A549 (cell line): ENCODE measurements around the gene RRAS2. TPM values are rescaled to one million over a fixed set of nuclear protein-coding genes. Genes with fewer than 3 reads are reported as not detected.

Experiments used
- ATAC-seq, 2 experiments: fragments of 200-7000 bp in 1 of 2; fragments of >200 bp in 1 of 2; cut with Nextera tagmentation in 1 of 2; cut with Tn5 transposase in 1 of 2; 3 replicates each; pipeline versions ENCODE4 v1.8.0 to v1.9.1; 2018 to 2020; ENCODE audit warnings: mild to moderate bottlenecking in 1 of 2, moderate library complexity in 1 of 2
- CTCF ChIA-PET: fragments of 300-600 bp; sonication (Branson Sonifier 250); formaldehyde crosslinking; extraction: SDS; loops from one replicate; lab custom pipeline; 2021; ENCODE audit warnings: antibody characterized with exemption, inconsistent platforms; lab: Yijun Ruan, JAX
- POLR2A ChIA-PET: fragments of 350-600 bp; formaldehyde crosslinking; extraction: SDS; loops from one replicate; lab custom pipeline; 2021; ENCODE audit warnings: antibody characterized with exemption, inconsistent platforms; lab: Yijun Ruan, JAX
- DNase-seq, 2 experiments: peaks; one replicate each; pipeline versions ENCODE4 v3.0.0 to v3.0.0-alpha.2; 2011 to 2016; ENCODE audit warnings: low read depth in 1 of 2, low spot score in 1 of 2
- FAIRE-seq: peaks from 2 replicates; lab custom pipeline; 2011; peaks lifted over from hg19 to GRCh38; lab: Jason Lieb, UNC
- H3K27ac ChIP-seq, 2 experiments: fragments of >200 bp; sonication (Bioruptor Twin); formaldehyde crosslinking; 3 replicates each; pipeline ENCODE4 v1.5.1; 2016 to 2017
- H3K4me1 ChIP-seq: fragments of >200 bp; sonication (Bioruptor Twin); formaldehyde crosslinking; 3 replicates; pipeline ENCODE4 v1.6.1; 2016
- H3K4me2 ChIP-seq: fragments of >200 bp; sonication (Bioruptor Twin); formaldehyde crosslinking; 3 replicates; pipeline ENCODE4 v1.6.1; 2016
- H3K4me3 ChIP-seq: fragments of >200 bp; sonication (Bioruptor Twin); formaldehyde crosslinking; 3 replicates; pipeline ENCODE4 v1.5.1; 2016
- H3K9me3 ChIP-seq: fragments of >200 bp; sonication (Bioruptor Twin); formaldehyde crosslinking; 3 replicates; pipeline ENCODE4 v1.6.1; 2016
- BHLHE40 ChIP-seq: IDR thresholded peaks from 2 replicates; pipeline ENCODE4 v1.6.1; 2012; ENCODE audit warnings: low read depth, low read length, inconsistent platforms
- CBX8 ChIP-seq: fragments of 200-600 bp; sonication (generic); IDR thresholded peaks from 2 replicates; pipeline ENCODE4 v1.6.1; 2016
- CEBPB ChIP-seq, 2 experiments: fragments of >200 bp in 1 of 2; sonication (Bioruptor Twin) in 1 of 2; formaldehyde crosslinking in 1 of 2; IDR thresholded peaks; 2 replicates each; pipeline ENCODE4 v1.6.1; 2012 to 2016
- CHD4 ChIP-seq: fragments of 200-600 bp; sonication (generic); IDR thresholded peaks from 2 replicates; pipeline ENCODE4 v1.6.1; 2016; ENCODE audit warnings: antibody characterized with exemption, mild to moderate bottlenecking, borderline replicate concordance
- E2F6 ChIP-seq: IDR thresholded peaks from 2 replicates; pipeline ENCODE4 v1.6.1; 2012; ENCODE audit warnings: low read depth, borderline replicate concordance
- EHF ChIP-seq: fragments of 250-450 bp; sonication (Bioruptor Pico); IDR thresholded peaks from 2 replicates; pipeline ENCODE4 v1.5.0; 2020; ENCODE audit warnings: mild to moderate bottlenecking
- EHMT2 ChIP-seq: fragments of 200-600 bp; sonication (generic); IDR thresholded peaks from 2 replicates; pipeline ENCODE4 v1.6.1; 2016; ENCODE audit warnings: antibody characterized with exemption, low read depth, mild to moderate bottlenecking, moderate library complexity
- FOSB ChIP-seq: fragments of 250-450 bp; sonication (Bioruptor Pico); IDR thresholded peaks from 2 replicates; pipeline ENCODE4 v1.5.0; 2020; ENCODE audit warnings: mild to moderate bottlenecking, moderate library complexity
- FOSL2 ChIP-seq, 2 experiments: fragments of 450-650 bp in 1 of 2; fragments of >200 bp in 1 of 2; sonication (Bioruptor Twin) in 1 of 2; formaldehyde crosslinking; IDR thresholded peaks; 2 replicates each; pipeline versions ENCODE4 v1.5.0 to v1.6.1; 2016 to 2020; ENCODE audit warnings: mild to moderate bottlenecking in 1 of 2, moderate library complexity in 1 of 2
- FOXS1 ChIP-seq: fragments of 250-450 bp; sonication (Bioruptor Pico); IDR thresholded peaks from 2 replicates; pipeline ENCODE4 v1.5.0; 2020; ENCODE audit warnings: mild to moderate bottlenecking, moderate library complexity
- GATA3 ChIP-seq: IDR thresholded peaks from 2 replicates; pipeline ENCODE4 v1.6.1; 2012; ENCODE audit warnings: borderline replicate concordance
- HDAC2 ChIP-seq: fragments of 200-600 bp; sonication (generic); IDR thresholded peaks from 2 replicates; pipeline ENCODE4 v1.6.1; 2016
- HOXA7 ChIP-seq: fragments of 250-450 bp; sonication (Bioruptor Pico); IDR thresholded peaks from 2 replicates; pipeline ENCODE4 v1.5.0; 2020; ENCODE audit warnings: mild to moderate bottlenecking, moderate library complexity
- HOXB13 ChIP-seq: fragments of 250-450 bp; sonication (Bioruptor Pico); IDR thresholded peaks from 2 replicates; pipeline ENCODE4 v1.5.0; 2020; ENCODE audit warnings: low read depth, mild to moderate bottlenecking, moderate library complexity
- JUN ChIP-seq, 2 experiments: fragments of >200 bp; sonication (Bioruptor Twin); formaldehyde crosslinking; IDR thresholded peaks; 2 replicates in 1 of 2; 3 replicates in 1 of 2; pipeline ENCODE4 v1.6.1; 2016 to 2017
- KDM5A ChIP-seq: fragments of 200-600 bp; sonication (generic); IDR thresholded peaks from 2 replicates; pipeline ENCODE4 v1.6.1; 2016; ENCODE audit warnings: antibody characterized with exemption, mild to moderate bottlenecking
- MAX ChIP-seq: IDR thresholded peaks from 2 replicates; pipeline ENCODE4 v1.6.1; 2012
- MAZ ChIP-seq: fragments of 150-350 bp; IDR thresholded peaks from 2 replicates; pipeline ENCODE4 v1.6.1; 2014; ENCODE audit warnings: antibody characterized with exemption, low read depth, low read length, borderline replicate concordance
- MYC ChIP-seq: IDR thresholded peaks from 2 replicates; pipeline ENCODE4 v1.6.1; 2012; ENCODE audit warnings: mild to moderate bottlenecking, inconsistent platforms, low read length, improper control_type of control experiment, borderline replicate concordance
- NR3C1 ChIP-seq: fragments of >200 bp; sonication (Bioruptor Twin); formaldehyde crosslinking; IDR thresholded peaks from 3 replicates; pipeline ENCODE4 v1.6.1; 2017
- PHF8 ChIP-seq: fragments of 200-600 bp; sonication (generic); IDR thresholded peaks from 2 replicates; pipeline ENCODE4 v1.6.1; 2016; ENCODE audit warnings: low read depth, mild to moderate bottlenecking, antibody characterized with exemption, moderate library complexity, borderline replicate concordance
- RARB ChIP-seq: fragments of 250-450 bp; sonication (Bioruptor Pico); IDR thresholded peaks from 2 replicates; pipeline ENCODE4 v1.8.0; 2021; ENCODE audit warnings: mild to moderate bottlenecking, moderate library complexity
- RCOR1 ChIP-seq: fragments of 150-350 bp; IDR thresholded peaks from 2 replicates; pipeline ENCODE4 v1.6.1; 2014; ENCODE audit warnings: antibody characterized with exemption, low read length, low read depth
- RNF2 ChIP-seq: fragments of 200-600 bp; sonication (generic); IDR thresholded peaks from 2 replicates; pipeline ENCODE4 v1.6.1; 2016; ENCODE audit warnings: low read depth, mild to moderate bottlenecking, antibody characterized with exemption, moderate library complexity, borderline replicate concordance
- SREBF2 ChIP-seq: fragments of 450-650 bp; IDR thresholded peaks from 2 replicates; pipeline ENCODE4 v1.6.1; 2014; ENCODE audit warnings: mild to moderate bottlenecking, moderate library complexity
- TP53 ChIP-seq: fragments of 250-450 bp; sonication (Bioruptor Pico); IDR thresholded peaks from 2 replicates; pipeline ENCODE4 v1.5.0; 2021; ENCODE audit warnings: mild to moderate bottlenecking, moderate library complexity
- polyA plus RNA-seq, 4 experiments: library from polyadenylated mRNA; depleted of rRNA in 3 of 4; stranded (reverse); fragments of >200 nt; fragmentation: RNase III in 1 of 4; extraction: RNeasy Plus Mini Kit Qiagen cat#74134 plus additional on column Dnase treatment in 1 of 4; gene quantifications; 2 replicates in 3 of 4; 3 replicates in 1 of 4; pipeline ENCODE4 v1.2.3, GENCODE V29; 2011 to 2017
- TF ChIP-seq, protein P1 (sequence below): fragments of 250-450 bp; sonication (Bioruptor Pico); IDR thresholded peaks from 2 replicates; pipeline ENCODE4 v1.5.0; 2021; ENCODE audit warnings: mild to moderate bottlenecking, moderate library complexity, borderline replicate concordance
- TF ChIP-seq, protein P2 (sequence below): fragments of 200-600 bp; sonication (generic); IDR thresholded peaks from 2 replicates; pipeline ENCODE4 v1.6.1; 2016; ENCODE audit warnings: antibody characterized with exemption, mild to moderate bottlenecking, moderate library complexity
- TF ChIP-seq, protein P3 (sequence below): fragments of >200 bp; sonication (Bioruptor Twin); formaldehyde crosslinking; IDR thresholded peaks from 3 replicates; pipeline ENCODE4 v1.6.1; 2016
- TF ChIP-seq, protein P4 (sequence below): IDR thresholded peaks from 2 replicates; pipeline ENCODE4 v1.6.1; 2012

The RRAS2 gene
- polyA plus RNA-seq, 2 of the 4 experiments (the other 2 are of a cell fraction), result 37.9 to 48.2 TPM

DNA sequence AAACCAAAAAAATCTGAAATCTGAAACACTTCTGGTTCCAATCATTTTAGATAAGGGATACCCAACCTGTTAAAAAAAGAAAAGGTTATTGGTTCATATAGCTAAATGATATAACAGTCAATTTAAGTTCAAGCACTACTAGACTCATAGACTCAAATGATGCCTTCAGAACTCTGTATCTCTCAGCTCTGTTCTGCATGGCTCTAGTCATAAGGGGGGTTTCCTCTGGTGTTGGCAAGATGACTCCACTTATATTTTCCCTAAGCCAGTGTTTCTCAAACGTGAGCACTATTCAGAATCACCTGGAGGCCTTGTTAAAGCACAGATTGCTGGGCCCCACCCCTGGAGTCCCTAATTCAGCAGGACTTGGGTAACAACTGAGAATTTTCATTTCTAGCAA lies 11.5 kb upstream of the RRAS2 start (continued):
- TF ChIP-seq, protein P1, sequence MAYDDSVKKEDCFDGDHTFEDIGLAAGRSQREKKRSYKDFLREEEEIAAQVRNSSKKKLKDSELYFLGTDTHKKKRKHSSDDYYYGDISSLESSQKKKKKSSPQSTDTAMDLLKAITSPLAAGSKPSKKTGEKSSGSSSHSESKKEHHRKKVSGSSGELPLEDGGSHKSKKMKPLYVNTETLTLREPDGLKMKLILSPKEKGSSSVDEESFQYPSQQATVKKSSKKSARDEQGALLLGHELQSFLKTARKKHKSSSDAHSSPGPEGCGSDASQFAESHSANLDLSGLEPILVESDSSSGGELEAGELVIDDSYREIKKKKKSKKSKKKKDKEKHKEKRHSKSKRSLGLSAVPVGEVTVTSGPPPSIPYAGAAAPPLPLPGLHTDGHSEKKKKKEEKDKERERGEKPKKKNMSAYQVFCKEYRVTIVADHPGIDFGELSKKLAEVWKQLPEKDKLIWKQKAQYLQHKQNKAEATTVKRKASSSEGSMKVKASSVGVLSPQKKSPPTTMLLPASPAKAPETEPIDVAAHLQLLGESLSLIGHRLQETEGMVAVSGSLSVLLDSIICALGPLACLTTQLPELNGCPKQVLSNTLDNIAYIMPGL (CRISPR knock-in tag), result no peak
- TF ChIP-seq HOXB13 (CRISPR knock-in tag), result no peak
- TF ChIP-seq FOXS1 (CRISPR knock-in tag), result no peak
- TF ChIP-seq EHF (CRISPR knock-in tag), result no peak
- no peak for TF ChIP-seq RCOR1

DNA sequence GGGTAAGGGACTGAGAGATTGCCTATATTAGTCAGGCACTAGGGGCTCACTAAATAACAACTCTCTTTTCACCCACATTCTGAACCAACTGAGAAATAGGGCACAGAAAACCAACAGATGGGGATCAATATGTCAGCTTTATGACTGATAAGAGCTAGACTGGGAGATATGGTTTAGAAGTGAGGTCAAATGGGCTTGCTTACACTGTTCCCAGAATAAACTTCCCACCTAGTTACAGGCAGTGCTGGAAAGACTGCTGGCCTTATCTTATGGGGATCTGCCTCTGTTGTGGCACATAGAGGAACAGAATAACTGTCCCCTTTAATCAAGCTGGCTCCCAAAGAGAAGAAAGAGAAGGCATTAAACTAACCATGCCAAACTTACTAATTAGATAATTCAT lies 10.6 kb upstream of the RRAS2 start:
- no peak overlapping the region for H3K4me3 ChIP-seq
- H3K27ac ChIP-seq, result no peak overlapping the region
- no peaks in the 10 kb centered on the region for H3K9me3 ChIP-seq
- peaks cover 10% of the 10 kb centered on the region for H3K4me1 ChIP-seq
- ChIA-PET POLR2A (no interaction called here), CTCF (interaction anchor here (1.9 to 4.3 kb wide), 2 partner anchors 49 to 69 kb away, joined by 11 to 16 read pairs; no protein-coding TSS in a partner anchor)
- H3K4me2 ChIP-seq, result no peak overlapping the region
- no peak for TF ChIP-seq HDAC2
- TF ChIP-seq GATA3, result no peak
- TF ChIP-seq RNF2, result no peak
- no peak for TF ChIP-seq JUN (IDR thresholded peaks at IDR 0.05)
- no peak for TF ChIP-seq CHD4
- TF ChIP-seq RARB, result no peak
- TF ChIP-seq KDM5A, result no peak
- TF ChIP-seq, protein P2, sequence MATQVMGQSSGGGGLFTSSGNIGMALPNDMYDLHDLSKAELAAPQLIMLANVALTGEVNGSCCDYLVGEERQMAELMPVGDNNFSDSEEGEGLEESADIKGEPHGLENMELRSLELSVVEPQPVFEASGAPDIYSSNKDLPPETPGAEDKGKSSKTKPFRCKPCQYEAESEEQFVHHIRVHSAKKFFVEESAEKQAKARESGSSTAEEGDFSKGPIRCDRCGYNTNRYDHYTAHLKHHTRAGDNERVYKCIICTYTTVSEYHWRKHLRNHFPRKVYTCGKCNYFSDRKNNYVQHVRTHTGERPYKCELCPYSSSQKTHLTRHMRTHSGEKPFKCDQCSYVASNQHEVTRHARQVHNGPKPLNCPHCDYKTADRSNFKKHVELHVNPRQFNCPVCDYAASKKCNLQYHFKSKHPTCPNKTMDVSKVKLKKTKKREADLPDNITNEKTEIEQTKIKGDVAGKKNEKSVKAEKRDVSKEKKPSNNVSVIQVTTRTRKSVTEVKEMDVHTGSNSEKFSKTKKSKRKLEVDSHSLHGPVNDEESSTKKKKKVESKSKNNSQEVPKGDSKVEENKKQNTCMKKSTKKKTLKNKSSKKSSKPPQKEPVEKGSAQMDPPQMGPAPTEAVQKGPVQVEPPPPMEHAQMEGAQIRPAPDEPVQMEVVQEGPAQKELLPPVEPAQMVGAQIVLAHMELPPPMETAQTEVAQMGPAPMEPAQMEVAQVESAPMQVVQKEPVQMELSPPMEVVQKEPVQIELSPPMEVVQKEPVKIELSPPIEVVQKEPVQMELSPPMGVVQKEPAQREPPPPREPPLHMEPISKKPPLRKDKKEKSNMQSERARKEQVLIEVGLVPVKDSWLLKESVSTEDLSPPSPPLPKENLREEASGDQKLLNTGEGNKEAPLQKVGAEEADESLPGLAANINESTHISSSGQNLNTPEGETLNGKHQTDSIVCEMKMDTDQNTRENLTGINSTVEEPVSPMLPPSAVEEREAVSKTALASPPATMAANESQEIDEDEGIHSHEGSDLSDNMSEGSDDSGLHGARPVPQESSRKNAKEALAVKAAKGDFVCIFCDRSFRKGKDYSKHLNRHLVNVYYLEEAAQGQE, result no peak
- no peak for TF ChIP-seq EHMT2
- no peak for TF ChIP-seq TP53 (CRISPR knock-in tag)
- TF ChIP-seq HOXA7, result no peak
- TF ChIP-seq MAX, result no peak
- TF ChIP-seq MAZ, result no peak
- no peak for TF ChIP-seq FOSB (CRISPR knock-in tag)
- DNase-seq, result no peak
- no peak for ATAC-seq
- FAIRE-seq, result no peak

DNA sequence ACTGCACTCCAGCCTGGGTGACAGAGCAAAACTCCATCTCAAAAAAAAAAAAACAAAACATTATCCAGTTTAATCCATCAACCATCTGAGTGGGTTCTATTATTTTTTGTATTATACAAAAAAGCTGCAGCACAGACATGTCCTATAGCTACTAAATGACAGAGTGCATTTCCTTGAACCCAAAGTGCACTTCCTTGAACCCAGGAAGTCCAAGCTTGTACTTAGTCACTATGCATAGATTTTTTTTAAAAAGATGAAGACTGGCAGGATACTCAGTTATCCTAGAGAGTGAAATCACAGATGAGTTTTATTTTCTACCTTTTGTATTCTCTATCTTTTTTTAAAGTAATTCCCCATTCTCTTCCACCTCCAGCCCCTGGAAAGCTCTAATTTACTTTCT lies 8.0 kb upstream of the RRAS2 start:
- Histone ChIP-seq H3K27ac (no peak overlapping the region), H3K9me3 (no peaks in the 10 kb centered on the region), H3K4me2 (no peak overlapping the region), H3K4me3 (no peak overlapping the region), H3K4me1 (no peaks in the 10 kb centered on the region)
- DNase-seq, result no peak
- no peak for FAIRE-seq
- ATAC-seq, result no peak
- CTCF ChIA-PET, result interaction anchor here (0.7 to 1.4 kb wide), 4 partner anchors 21 to 88 kb away, joined by 3 to 5 read pairs (median 4); no protein-coding TSS in a partner anchor
- POLR2A ChIA-PET, result no interaction called here
- TF ChIP-seq CBX8, result no peak
- no peak for TF ChIP-seq HOXB13 (CRISPR knock-in tag)
- TF ChIP-seq CEBPB (IDR thresholded peaks at IDR 0.05), result no peak
- no peak for TF ChIP-seq BHLHE40
- TF ChIP-seq RNF2, result no peak
- TF ChIP-seq, protein P3, sequence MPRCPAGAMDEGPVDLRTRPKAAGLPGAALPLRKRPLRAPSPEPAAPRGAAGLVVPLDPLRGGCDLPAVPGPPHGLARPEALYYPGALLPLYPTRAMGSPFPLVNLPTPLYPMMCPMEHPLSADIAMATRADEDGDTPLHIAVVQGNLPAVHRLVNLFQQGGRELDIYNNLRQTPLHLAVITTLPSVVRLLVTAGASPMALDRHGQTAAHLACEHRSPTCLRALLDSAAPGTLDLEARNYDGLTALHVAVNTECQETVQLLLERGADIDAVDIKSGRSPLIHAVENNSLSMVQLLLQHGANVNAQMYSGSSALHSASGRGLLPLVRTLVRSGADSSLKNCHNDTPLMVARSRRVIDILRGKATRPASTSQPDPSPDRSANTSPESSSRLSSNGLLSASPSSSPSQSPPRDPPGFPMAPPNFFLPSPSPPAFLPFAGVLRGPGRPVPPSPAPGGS, result no peak
- no peak for TF ChIP-seq E2F6
- TF ChIP-seq NR3C1, result no peak
- TF ChIP-seq MYC, result no peak
- no peak for TF ChIP-seq FOSB (CRISPR knock-in tag)
- no peak for TF ChIP-seq PHF8
- TF ChIP-seq, protein P4, sequence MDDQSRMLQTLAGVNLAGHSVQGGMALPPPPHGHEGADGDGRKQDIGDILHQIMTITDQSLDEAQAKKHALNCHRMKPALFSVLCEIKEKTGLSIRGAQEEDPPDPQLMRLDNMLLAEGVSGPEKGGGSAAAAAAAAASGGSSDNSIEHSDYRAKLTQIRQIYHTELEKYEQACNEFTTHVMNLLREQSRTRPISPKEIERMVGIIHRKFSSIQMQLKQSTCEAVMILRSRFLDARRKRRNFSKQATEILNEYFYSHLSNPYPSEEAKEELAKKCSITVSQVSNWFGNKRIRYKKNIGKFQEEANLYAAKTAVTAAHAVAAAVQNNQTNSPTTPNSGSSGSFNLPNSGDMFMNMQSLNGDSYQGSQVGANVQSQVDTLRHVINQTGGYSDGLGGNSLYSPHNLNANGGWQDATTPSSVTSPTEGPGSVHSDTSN, result no peak
- TF ChIP-seq FOSL2 (IDR thresholded peaks at IDR 0.05), result no peak
- TF ChIP-seq FOSL2 (CRISPR knock-in tag; IDR thresholded peaks at IDR 0.05), result no peak
- TF ChIP-seq SREBF2, result no peak
- no peak for TF ChIP-seq CHD4
